HUES6 (cell line): ENCODE results near the gene PDE4D.

Source experiments
- H3K27ac ChIP-seq: 2 replicates; pipeline ENCODE4 v1.7.0; 2013; ENCODE audit warnings: low read depth, mild to moderate bottlenecking, low read length, inconsistent platforms
- H3K27me3 ChIP-seq: 2 replicates; pipeline ENCODE4 v1.6.1; 2013; ENCODE audit warnings: low read length; ENCODE audit not compliant: control insufficient read depth, insufficient read depth
- H3K36me3 ChIP-seq: 2 replicates; pipeline ENCODE4 v1.6.1; 2013; ENCODE audit warnings: low read length; ENCODE audit not compliant: control insufficient read depth, insufficient read depth
- H3K4me1 ChIP-seq: 2 replicates; pipeline ENCODE4 v1.6.1; 2013; ENCODE audit warnings: low read length; ENCODE audit not compliant: control insufficient read depth, insufficient read depth
- H3K4me3 ChIP-seq: 2 replicates; pipeline ENCODE4 v1.5.1; 2013; ENCODE audit warnings: low read depth, low read length
- H3K9ac ChIP-seq: one replicate; pipeline ENCODE4 v1.6.1; 2013; ENCODE audit warnings: mild to moderate bottlenecking, low read length
- H3K9me3 ChIP-seq: 2 replicates; pipeline ENCODE4 v1.6.1; 2013; ENCODE audit warnings: low read depth, low read length; ENCODE audit not compliant: control insufficient read depth, insufficient read depth

The PDE4D gene

GRCh38 chr5:59588922-59589321 lies 304.6 kb downstream of the PDE4D start:
- Histone ChIP-seq H3K27me3 (no peaks in the 10 kb centered on the region), H3K9ac (no peak overlapping the region), H3K9me3 (no peaks in the 10 kb centered on the region), H3K4me1 (peaks cover 24% of the 10 kb centered on the region), H3K27ac (no peak overlapping the region), H3K36me3 (no peaks in the 10 kb centered on the region), H3K4me3 (no peak overlapping the region)

GRCh38 chr5:59587489-59588337 lies 305.8 kb downstream of the PDE4D start:
- H3K36me3 ChIP-seq = no peaks in the 10 kb centered on the region
- peaks cover 29% of the 10 kb centered on the region for H3K4me1 ChIP-seq
- H3K9me3 ChIP-seq = no peaks in the 10 kb centered on the region
- H3K27me3 ChIP-seq = no peaks in the 10 kb centered on the region
- no peak overlapping the region for H3K9ac ChIP-seq
- H3K27ac ChIP-seq = no peak overlapping the region
- peak overlapping the region; percentile 24; the same call in 1 of the 2 replicates for H3K4me3 ChIP-seq

- Histone ChIP-seq H3K27me3 (no peaks in the 10 kb centered on the region), H3K9ac (no peak overlapping the region), H3K9me3 (no peaks in the 10 kb centered on the region), H3K36me3 (no peaks in the 10 kb centered on the region), H3K27ac (no peak overlapping the region), H3K4me3 (no peak overlapping the region), H3K4me1 (peaks cover 29% of the 10 kb centered on the region)
These were observed 306.7 kb downstream of the PDE4D start for GRCh38 chr5:59586841-59587240.

- Histone ChIP-seq H3K36me3 (no peaks in the 10 kb centered on the region), H3K27me3 (no peaks in the 10 kb centered on the region), H3K9ac (no peak overlapping the region), H3K4me3 (no peak overlapping the region), H3K27ac (no peak overlapping the region), H3K9me3 (no peaks in the 10 kb centered on the region), H3K4me1 (peaks cover 29% of the 10 kb centered on the region)
These were observed 308.4 kb downstream of the PDE4D start for GRCh38 chr5:59584858-59585846.

- H3K27me3 ChIP-seq = no peaks in the 10 kb centered on the region
- no peak overlapping the region for H3K27ac ChIP-seq
- H3K9me3 ChIP-seq = no peaks in the 10 kb centered on the region
- no peak overlapping the region for H3K9ac ChIP-seq
- peaks cover 29% of the 10 kb centered on the region for H3K4me1 ChIP-seq
- H3K36me3 ChIP-seq = no peaks in the 10 kb centered on the region
- H3K4me3 ChIP-seq = no peak overlapping the region
These were observed 309.5 kb downstream of the PDE4D start for GRCh38 chr5:59583810-59584562.

- H3K4me3 ChIP-seq = no peak overlapping the region
- H3K27me3 ChIP-seq = no peaks in the 10 kb centered on the region
- H3K27ac ChIP-seq = no peak overlapping the region
These were observed 310.2 kb downstream of the PDE4D start for GRCh38 chr5:59583151-59583809.

GRCh38 chr5:59582746-59583145 lies 310.8 kb downstream of the PDE4D start:
- Histone ChIP-seq H3K27ac (no peak overlapping the region), H3K4me1 (peaks cover 29% of the 10 kb centered on the region)

More at GRCh38 chr5:59583151-59583809, 310.2 kb downstream of the PDE4D start:
- H3K4me1 ChIP-seq = peaks cover 33% of the 10 kb centered on the region
- no peaks in the 10 kb centered on the region for H3K9me3 ChIP-seq
- no peak overlapping the region for H3K9ac ChIP-seq
- no peaks in the 10 kb centered on the region for H3K36me3 ChIP-seq

GRCh38 chr5:59579824-59580167 lies 313.7 kb downstream of the PDE4D start:
- Histone ChIP-seq H3K27ac (no peak overlapping the region), H3K9ac (no peak overlapping the region), H3K27me3 (no peaks in the 10 kb centered on the region), H3K9me3 (no peaks in the 10 kb centered on the region), H3K36me3 (no peaks in the 10 kb centered on the region), H3K4me1 (peaks cover 16% of the 10 kb centered on the region), H3K4me3 (no peak overlapping the region)

More at GRCh38 chr5:59582746-59583145, 310.8 kb downstream of the PDE4D start:
- Histone ChIP-seq H3K27me3 (no peaks in the 10 kb centered on the region), H3K36me3 (no peaks in the 10 kb centered on the region), H3K9ac (no peak overlapping the region), H3K9me3 (no peaks in the 10 kb centered on the region), H3K4me3 (no peak overlapping the region)

- no peak overlapping the region for H3K9ac ChIP-seq
- H3K27ac ChIP-seq = no peak overlapping the region
- H3K36me3 ChIP-seq = no peaks in the 10 kb centered on the region
- no peaks in the 10 kb centered on the region for H3K9me3 ChIP-seq
- peaks cover 13% of the 10 kb centered on the region for H3K4me1 ChIP-seq
- H3K27me3 ChIP-seq = no peaks in the 10 kb centered on the region
- no peak overlapping the region for H3K4me3 ChIP-seq
These were observed 314.3 kb downstream of the PDE4D start for GRCh38 chr5:59579101-59579823.

GRCh38 chr5:59577485-59577884 lies 316.0 kb downstream of the PDE4D start:
- H3K27me3 ChIP-seq = no peaks in the 10 kb centered on the region
- H3K4me1 ChIP-seq = peaks cover 4% of the 10 kb centered on the region; the same call in 1 of the 2 replicates
- no peak overlapping the region for H3K4me3 ChIP-seq
- no peaks in the 10 kb centered on the region for H3K36me3 ChIP-seq
- no peaks in the 10 kb centered on the region for H3K9me3 ChIP-seq
- H3K27ac ChIP-seq = no peak overlapping the region
- no peak overlapping the region for H3K9ac ChIP-seq
